CD4-positive, alpha-beta T cell treated with Interleukin-10 for 1 hour (primary cell): ENCODE data around the gene USP46.

ENCODE experiments used
- DNase-seq: peaks from one replicate; pipeline ENCODE4 v3.0.0-alpha.2; 2020

The USP46 gene

GRCh38 chr4:52617336-52618020 lies 41.6 kb downstream of the USP46 start:
- peak; percentile 47 for DNase-seq

DNA sequence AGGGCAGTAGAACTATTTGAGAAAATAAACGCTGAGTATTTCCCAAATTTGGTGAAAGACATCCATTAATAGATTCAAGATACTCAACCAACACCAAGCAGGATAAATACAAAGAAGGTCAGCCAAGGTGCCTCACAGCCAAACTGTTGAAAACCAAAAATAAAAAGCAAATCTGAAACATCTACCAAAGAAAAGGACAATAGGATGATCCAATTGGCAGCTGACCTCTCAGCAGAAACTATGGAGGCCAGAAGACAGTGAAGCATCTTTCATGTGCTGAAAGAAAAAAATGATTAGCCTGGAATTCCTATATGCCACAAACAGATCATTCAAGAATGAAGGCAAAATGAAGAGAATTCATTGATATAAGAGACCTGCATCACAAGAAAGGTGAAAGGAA lies 44.9 kb downstream of the USP46 start:
- DNase-seq, result no peak

- no peak for DNase-seq
Measured at GRCh38 chr4:52612341-52612740, 46.8 kb downstream of the USP46 start.

DNA sequence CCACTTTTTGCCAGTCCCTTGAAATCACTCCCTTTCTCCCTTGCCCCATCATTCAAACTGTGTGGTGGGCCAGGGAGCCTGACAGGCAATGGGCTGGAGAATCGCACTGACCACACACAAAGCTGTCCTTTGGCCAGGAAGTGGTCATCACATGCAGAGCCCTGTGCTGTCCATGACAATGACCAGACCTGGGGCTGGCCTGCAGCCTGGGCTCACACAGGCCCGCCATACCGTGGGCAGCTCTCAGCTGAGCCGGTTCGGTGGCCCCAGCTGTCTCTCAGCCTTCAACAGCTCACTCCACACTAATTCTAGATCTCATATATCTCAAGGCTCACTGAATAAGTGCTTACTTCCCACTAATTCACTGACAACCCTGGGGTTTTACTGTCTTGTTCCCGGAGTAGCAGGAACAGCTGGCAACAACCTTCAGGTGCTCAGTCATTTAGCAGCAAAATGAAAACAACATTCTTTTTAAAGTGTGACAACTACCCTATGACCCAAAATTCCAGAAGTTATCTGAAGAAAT lies 48.0 kb downstream of the USP46 start:
- DNase-seq, result no peak

DNA sequence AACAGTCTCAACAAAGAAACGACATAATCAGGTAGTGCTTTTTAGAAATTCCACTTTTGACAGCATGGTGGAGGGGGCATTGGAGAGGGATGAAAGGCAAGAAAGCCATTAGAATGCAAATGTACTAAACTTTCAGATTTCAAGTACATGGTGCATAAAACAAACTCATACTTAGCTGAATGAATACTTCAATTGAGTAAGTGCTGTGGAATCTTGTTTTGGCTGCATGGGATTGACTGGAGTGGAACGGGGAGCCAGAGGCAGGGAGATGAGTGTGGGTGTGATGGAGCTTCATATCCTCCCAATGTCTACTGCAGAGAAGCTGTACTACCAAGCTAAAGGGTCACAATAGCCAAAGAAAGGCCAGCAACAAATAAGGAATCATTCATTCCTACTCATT lies 52.4 kb downstream of the USP46 start:
- no peak for DNase-seq

GRCh38 chr4:52606040-52606439 lies 53.1 kb downstream of the USP46 start:
- no peak for DNase-seq

DNA sequence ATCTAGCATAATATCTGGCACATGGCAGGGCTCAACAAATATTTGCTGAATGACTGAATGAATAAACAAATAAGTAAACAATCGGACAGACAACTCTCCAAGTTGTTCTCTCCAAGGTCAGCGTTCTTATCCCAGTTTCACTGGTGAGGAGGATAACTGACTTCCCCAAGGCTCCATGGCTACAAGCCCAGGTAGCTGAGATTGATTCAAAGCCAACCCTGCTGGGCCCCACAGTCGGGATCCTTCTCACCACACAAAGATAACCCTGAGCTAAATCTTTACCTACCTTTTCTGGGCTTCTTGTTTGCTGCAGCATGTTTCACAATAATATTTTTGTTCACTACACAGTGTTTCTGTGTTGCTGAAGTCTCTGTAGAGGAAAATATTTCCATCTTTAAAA lies 54.9 kb downstream of the USP46 start:
- DNase-seq, result no peak

DNA sequence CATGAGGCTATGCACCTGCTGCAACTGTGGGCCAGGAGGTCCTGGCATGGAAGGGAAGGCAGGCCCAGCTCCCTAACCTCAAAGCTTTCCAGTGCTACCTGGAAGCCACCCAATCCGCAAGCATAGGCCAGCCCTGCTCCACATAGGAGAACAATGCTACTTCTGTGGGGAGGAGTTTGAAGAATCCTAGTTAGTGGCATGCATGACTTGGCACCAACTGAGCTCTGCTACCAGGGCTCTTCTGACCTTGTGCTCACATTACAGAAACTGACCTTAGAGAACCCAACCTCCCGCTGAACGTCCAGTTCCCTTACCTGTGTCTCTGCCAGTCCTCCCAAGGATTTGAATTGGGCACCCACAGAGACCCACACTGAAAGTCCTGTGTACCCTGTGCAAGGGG lies 58.8 kb downstream of the USP46 start:
- no peak for DNase-seq

- DNase-seq, result no peak
Measured at GRCh38 chr4:52595001-52595400, 64.1 kb downstream of the USP46 start.

DNA sequence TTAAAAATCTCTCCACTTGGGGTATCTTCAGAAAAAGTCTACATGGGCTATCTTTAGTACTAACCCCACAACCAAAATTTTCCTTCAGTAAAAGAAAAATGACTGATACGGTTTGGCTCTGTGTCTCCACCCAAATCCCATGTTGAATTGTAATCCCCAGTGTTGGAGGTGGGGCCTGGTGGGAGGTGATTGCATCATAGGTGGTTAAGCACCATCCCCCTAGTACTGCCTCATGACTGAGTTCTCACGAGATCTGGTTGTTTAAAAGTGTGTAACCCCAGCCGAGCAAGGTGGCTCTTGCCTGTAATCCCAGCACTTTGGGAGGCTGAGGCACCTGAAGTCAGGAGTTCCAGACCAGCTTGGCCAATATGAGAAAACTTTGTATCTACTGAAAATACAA lies 66.8 kb downstream of the USP46 start:
- no peak for DNase-seq

DNA sequence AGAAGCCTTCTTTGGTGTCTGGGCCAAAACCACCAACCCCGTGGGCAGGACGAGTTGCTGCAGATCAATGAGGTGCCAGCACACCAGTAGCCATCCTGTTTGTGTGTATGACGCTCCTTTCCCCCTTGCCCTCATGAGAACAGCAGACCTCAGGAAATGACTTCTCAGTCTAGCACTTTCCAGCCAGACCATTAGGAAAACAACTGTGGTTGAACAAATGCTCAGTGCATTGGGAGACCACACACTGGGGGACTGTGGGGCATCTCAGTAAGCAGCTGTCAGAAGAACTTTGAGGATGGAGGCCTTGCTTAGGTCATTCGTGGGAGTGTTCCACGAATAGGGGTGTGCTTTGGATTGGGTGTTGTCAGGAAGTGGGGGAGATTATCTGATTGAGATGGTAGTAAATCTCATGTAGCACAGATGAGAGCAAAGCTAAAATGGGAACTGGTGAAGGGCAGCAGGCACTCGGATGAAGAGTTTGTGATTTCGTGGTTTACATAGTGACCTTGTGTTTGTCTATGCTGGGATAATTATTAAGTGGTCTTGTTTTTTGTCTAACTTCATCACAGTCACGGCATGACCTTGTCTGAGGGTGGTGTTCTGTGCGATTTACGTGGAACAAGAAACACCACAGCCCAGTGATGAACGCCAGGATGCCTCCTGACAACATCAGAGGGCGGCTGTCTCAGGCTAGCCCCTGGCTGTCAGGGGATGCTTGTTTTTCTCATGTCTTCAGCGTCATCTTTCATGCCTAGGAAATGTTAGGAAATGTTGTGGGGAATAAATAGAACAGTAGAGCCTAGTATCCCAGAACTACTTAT lies 70.1 kb downstream of the USP46 start:
- DNase-seq, result peak; percentile 57

DNA sequence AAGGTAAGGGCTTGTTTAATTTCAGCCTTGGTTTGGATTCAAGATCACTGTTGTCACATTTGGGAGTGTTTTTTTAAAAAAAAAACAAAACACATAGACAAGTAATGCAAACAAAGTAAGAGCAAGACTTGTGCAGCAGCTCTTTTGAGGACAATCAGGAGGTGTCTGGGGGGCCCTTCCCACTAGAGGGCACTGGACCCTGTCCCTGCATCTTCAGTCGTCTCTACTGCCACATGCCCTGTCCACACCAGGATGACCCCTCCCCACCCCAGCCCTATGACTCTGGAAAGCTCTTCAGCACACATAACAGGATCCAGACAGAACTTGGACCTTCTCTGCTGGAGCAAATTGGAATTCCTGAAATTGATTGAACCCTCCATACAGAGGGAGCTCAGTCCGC lies 71.0 kb downstream of the USP46 start:
- peak; percentile 31 for DNase-seq

DNA sequence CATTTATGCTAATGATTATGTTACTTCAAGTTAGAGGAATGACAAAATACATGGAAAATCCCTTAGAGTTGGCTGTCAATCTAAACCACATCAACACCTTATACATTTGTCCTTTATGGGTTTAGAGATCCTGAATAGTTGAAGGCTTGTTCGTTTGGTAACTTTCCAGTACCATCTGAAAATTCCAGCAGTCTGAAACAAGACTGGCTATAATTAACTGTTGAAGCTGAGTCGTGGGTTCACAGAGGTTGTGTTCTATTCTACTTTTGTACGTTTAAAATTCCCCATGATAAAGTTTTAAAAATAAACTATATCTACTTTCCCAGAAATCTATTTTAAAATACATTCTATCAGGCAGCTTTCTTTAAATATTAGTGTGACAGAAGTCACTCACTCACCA lies 73.0 kb downstream of the USP46 start:
- no peak for DNase-seq

DNA sequence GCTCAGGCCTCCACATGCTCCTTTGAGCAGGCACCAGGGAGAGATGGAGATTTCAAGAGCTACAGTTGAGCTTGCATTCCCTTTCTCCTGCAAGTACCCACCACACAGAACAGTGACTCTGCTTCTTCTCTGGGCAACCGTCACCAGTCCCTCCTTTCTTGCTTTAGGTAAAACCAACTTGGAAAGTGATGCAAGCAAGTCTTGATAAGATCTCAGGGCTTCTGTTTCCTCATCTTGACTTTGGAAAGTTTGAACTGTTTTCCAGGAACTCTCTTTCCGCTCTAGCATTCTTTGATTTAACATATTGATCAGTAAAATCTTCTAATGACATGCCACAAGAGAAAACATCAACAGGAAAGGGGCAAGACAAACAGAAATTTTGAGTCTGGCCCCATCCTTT lies 73.7 kb downstream of the USP46 start:
- no peak for DNase-seq

GRCh38 chr4:52579602-52580272 lies 79.4 kb downstream of the USP46 start:
- no peak for DNase-seq

- DNase-seq, result no peak
Measured at GRCh38 chr4:52578951-52579350, 80.2 kb downstream of the USP46 start.

DNA sequence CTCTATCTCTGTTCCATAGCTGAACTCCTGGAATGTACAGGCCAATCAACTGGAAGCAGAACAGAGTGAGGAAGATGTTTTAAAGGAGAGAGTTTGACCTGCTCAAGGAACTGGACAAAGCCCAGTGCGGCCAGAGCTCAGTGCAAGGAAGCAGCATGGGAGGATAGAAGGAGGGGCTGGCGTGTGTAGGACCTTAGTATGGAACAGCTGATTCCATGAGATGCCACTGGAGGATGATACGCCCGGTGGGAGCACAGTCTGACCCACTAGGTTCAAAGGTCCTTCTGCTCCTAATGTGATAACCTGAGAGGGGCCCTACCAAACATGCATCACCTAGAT lies 81.5 kb downstream of the USP46 start:
- DNase-seq, result no peak

DNA sequence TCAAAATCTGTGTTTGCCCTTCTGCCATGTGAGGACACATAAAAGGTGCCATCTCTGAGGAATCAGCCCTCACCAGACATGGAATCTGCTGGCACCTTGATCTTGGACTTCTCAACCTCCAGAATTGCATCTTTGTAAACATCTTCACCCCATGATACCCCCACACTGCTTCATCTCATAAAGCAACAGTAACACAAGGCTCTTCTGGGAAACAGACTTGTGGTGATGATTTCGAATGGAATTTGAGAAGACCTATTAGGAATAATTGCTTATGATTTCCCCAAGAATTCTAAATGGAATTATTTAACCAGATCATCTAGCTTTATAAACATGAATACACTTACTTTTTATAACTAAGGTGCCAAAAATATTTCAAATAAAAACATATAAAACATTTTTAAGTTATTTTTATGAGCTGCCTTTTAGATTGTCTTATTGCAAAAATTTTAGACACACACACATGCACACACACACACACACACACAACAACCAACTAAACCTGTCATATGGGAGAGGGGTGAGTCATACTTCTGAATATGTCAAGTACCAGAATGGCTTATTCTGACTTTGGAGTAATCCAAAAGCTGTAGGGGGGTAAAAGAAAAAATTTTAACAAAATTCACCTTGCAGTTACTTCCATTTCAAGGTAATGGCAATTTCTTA lies 82.0 kb downstream of the USP46 start:
- no peak for DNase-seq

DNA sequence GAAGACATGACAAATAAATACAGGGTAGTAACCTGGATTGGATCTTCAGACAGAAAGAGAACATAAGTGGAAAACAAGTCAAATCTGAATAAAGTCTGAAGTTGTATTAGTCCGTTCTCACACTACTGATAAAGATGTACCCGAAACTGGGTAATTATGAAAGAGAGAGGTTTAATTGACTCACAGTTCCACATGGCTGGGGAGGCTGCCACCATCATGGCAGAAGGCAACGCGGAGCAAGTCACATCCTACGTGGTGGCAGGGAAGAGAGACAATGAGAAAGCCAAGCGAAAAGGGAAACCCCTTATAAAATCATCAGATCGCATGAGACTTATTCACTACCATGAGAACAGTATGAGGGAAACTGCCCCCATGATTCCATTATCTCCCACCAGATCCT lies 82.8 kb downstream of the USP46 start:
- DNase-seq, result no peak

GRCh38 chr4:52575406-52575805 lies 83.7 kb downstream of the USP46 start:
- DNase-seq, result no peak

- DNase-seq, result no peak
Measured at GRCh38 chr4:52574036-52574435, 85.1 kb downstream of the USP46 start.

- no peak for DNase-seq
Measured at GRCh38 chr4:52573551-52573950, 85.5 kb downstream of the USP46 start.

GRCh38 chr4:52572936-52573485 lies 86.1 kb downstream of the USP46 start:
- no peak for DNase-seq
